ENCODE measurements around the gene AP3B1.
A peak's percentile ranks its signal among the peaks of the same experiment; 100 is the strongest.

The AP3B1 gene

GRCh38 chr5:78294248-78295034, at the start of gene AP3B1:
Gene AP3B1, minus strand, starts transcription at chr5:78294698. Its CDS starts 119 bp downstream, at chr5:78294579.
- DNase-seq (ENCODE audit: low spot score): peak; percentile 99

- no peak for DNase-seq (ENCODE audit: low spot score)
Observed at GRCh38 chr5:78341440-78341839, 46.9 kb upstream of the AP3B1 start.

GRCh38 chr5:78339617-78340436, 45.3 kb upstream of the AP3B1 start:
- DNase-seq (ENCODE audit: low spot score): no peak

GRCh38 chr5:78336698-78337097, 42.2 kb upstream of the AP3B1 start:
- no peak for DNase-seq (ENCODE audit: low spot score)

GRCh38 chr5:78335976-78336375, 41.5 kb upstream of the AP3B1 start:
- no peak for DNase-seq (ENCODE audit: low spot score)

GRCh38 chr5:78334811-78335210, 40.3 kb upstream of the AP3B1 start:
- DNase-seq (ENCODE audit: low spot score): no peak

GRCh38 chr5:78331523-78332080, 37.1 kb upstream of the AP3B1 start:
- no peak for DNase-seq (ENCODE audit: low spot score)

GRCh38 chr5:78328585-78329173, 34.2 kb upstream of the AP3B1 start:
- no peak for DNase-seq (ENCODE audit: low spot score)

GRCh38 chr5:78327761-78328510, 33.4 kb upstream of the AP3B1 start:
- no peak for DNase-seq (ENCODE audit: low spot score)

- DNase-seq (ENCODE audit: low spot score): no peak
Observed at GRCh38 chr5:78326930-78327329, 32.4 kb upstream of the AP3B1 start.

- DNase-seq (ENCODE audit: low spot score): no peak
Observed at GRCh38 chr5:78323241-78323640, 28.7 kb upstream of the AP3B1 start.

GRCh38 chr5:78320401-78320800, 25.9 kb upstream of the AP3B1 start:
- no peak for DNase-seq (ENCODE audit: low spot score)

- no peak for DNase-seq (ENCODE audit: low spot score)
Observed at GRCh38 chr5:78318337-78318736, 23.8 kb upstream of the AP3B1 start.

GRCh38 chr5:78317515-78317914, 23.0 kb upstream of the AP3B1 start:
- no peak for DNase-seq (ENCODE audit: low spot score)

- no peak for DNase-seq (ENCODE audit: low spot score)
Observed at GRCh38 chr5:78308703-78309102, 14.2 kb upstream of the AP3B1 start.

GRCh38 chr5:78300464-78301045, 6.1 kb upstream of the AP3B1 start:
- DNase-seq (ENCODE audit: low spot score): no peak

GRCh38 chr5:78295035-78295961, 800 bp upstream of the AP3B1 start:
- DNase-seq (ENCODE audit: low spot score): no peak

- DNase-seq (ENCODE audit: low spot score): no peak
Observed at GRCh38 chr5:78293851-78294247, 649 bp downstream of the AP3B1 start.

GRCh38 chr5:78291687-78292086, 2.8 kb downstream of the AP3B1 start:
- no peak for DNase-seq (ENCODE audit: low spot score)

- DNase-seq (ENCODE audit: low spot score): no peak
Observed at GRCh38 chr5:78289911-78290310, 4.6 kb downstream of the AP3B1 start.

All from left forelimb (tissue), 1 donor.